H1 (cell line): Measurements from ENCODE around the gene TACC2. TPM values are rescaled to one million over a fixed set of nuclear protein-coding genes. Genes with fewer than 3 reads are reported as not detected.

Experiments
- CTCF ChIA-PET: fragments of 300-600 bp; sonication (Branson Sonifier 250); formaldehyde crosslinking; loops from one replicate; lab custom pipeline; 2021; ENCODE audit not compliant: partially characterized antibody; lab: Charles Lee
- POLR2A ChIA-PET: fragments of 300-600 bp; sonication (Branson Sonifier 250); formaldehyde crosslinking; loops from one replicate; lab custom pipeline; 2021; ENCODE audit warnings: inconsistent platforms; ENCODE audit not compliant: partially characterized antibody; lab: Charles Lee
- DNase-seq, 2 experiments: peaks; one replicate each; pipeline versions ENCODE4 v3.0.0 to v3.0.0-alpha.2; 2010 to 2022; ENCODE audit warnings: low spot score in 2 of 2, low read depth in 1 of 2, mixed read lengths in 1 of 2
- FAIRE-seq: peaks from 2 replicates; lab custom pipeline; 2011; peaks lifted over from hg19 to GRCh38; lab: Jason Lieb, UNC
- H2AFZ ChIP-seq: 2 replicates; pipeline ENCODE4 v1.8.1; 2012; ENCODE audit warnings: low read length, inconsistent platforms
- H2AK5ac ChIP-seq: 2 replicates; pipeline ENCODE4 v1.6.1; 2013; ENCODE audit warnings: low read depth, low read length
- H2BK120ac ChIP-seq: replicated peaks from 2 replicates; pipeline ENCODE3; 2013; ENCODE audit warnings: low read depth, low read length, inconsistent platforms
- H2BK12ac ChIP-seq: 2 replicates; pipeline ENCODE4 v1.6.1; 2013; ENCODE audit warnings: low read depth, low read length
- H2BK15ac ChIP-seq: 2 replicates; pipeline ENCODE4 v1.6.1; 2013; ENCODE audit warnings: low read length
- H2BK20ac ChIP-seq: 2 replicates; pipeline ENCODE4 v1.6.1; 2013; ENCODE audit warnings: low read length
- H2BK5ac ChIP-seq: 2 replicates; pipeline ENCODE4 v1.6.1; 2013; ENCODE audit warnings: low read depth, low read length
- H3K14ac ChIP-seq: 2 replicates; pipeline ENCODE4 v1.6.1; 2013; ENCODE audit warnings: inconsistent platforms; ENCODE audit not compliant: insufficient read length
- H3K18ac ChIP-seq: 2 replicates; pipeline ENCODE4 v1.6.1; 2013; ENCODE audit warnings: low read length; ENCODE audit errors: extremely low read depth
- H3K23ac ChIP-seq: 2 replicates; pipeline ENCODE4 v1.6.1; 2013; ENCODE audit warnings: inconsistent platforms; ENCODE audit not compliant: insufficient read length
- H3K23me2 ChIP-seq: 2 replicates; pipeline ENCODE4 v1.6.1; 2013; ENCODE audit warnings: low read depth, low read length
- H3K27ac ChIP-seq: 2 replicates; pipeline ENCODE4 v1.6.1; 2011; ENCODE audit warnings: low read depth, low read length, inconsistent platforms
- H3K27me3 ChIP-seq, 4 experiments: replicated peaks in 1 of 4; 1 replicate in 1 of 4; 2 replicates in 3 of 4; pipeline versions ENCODE4 v1.6.1 to v1.8.1; 2011 to 2013; ENCODE audit warnings: low read length in 3 of 4, mild to moderate bottlenecking in 3 of 4, inconsistent platforms in 2 of 4, mixed read lengths in 2 of 4, moderate library complexity in 1 of 4; ENCODE audit not compliant: control insufficient read depth in 3 of 4, insufficient read depth in 3 of 4; ENCODE audit errors: extremely low read depth in 1 of 4
- H3K36me3 ChIP-seq, 4 experiments: 2 replicates each; pipeline versions ENCODE4 v1.6.1 to v1.8.1; 2011 to 2013; ENCODE audit warnings: mild to moderate bottlenecking in 4 of 4, low read length in 3 of 4, moderate library complexity in 2 of 4, control low read depth in 1 of 4, inconsistent platforms in 1 of 4; ENCODE audit not compliant: insufficient read depth in 4 of 4, control insufficient read depth in 2 of 4
- H3K4ac ChIP-seq: replicated peaks from 2 replicates; pipeline ENCODE3; 2013; ENCODE audit warnings: low read length, low read depth, mixed read lengths, inconsistent platforms; ENCODE audit not compliant: insufficient read length
- H3K4me1 ChIP-seq, 4 experiments: replicated peaks in 1 of 4; 1 replicate in 1 of 4; 2 replicates in 3 of 4; pipeline versions ENCODE4 v1.6.1 to v1.8.1; 2011 to 2013; ENCODE audit warnings: low read length in 3 of 4, inconsistent platforms in 2 of 4, mixed read lengths in 1 of 4; ENCODE audit not compliant: insufficient read depth in 4 of 4, control insufficient read depth in 3 of 4
- H3K4me2 ChIP-seq, 2 experiments: 2 replicates each; pipeline versions ENCODE4 v1.6.1 to v1.8.1; 2011 to 2013; ENCODE audit warnings: low read depth in 2 of 2, low read length in 2 of 2, control low read depth in 1 of 2, inconsistent platforms in 1 of 2, mild to moderate bottlenecking in 1 of 2; ENCODE audit not compliant: insufficient read depth in 1 of 2
- H3K4me3 ChIP-seq, 4 experiments: fragments of 200-600, 300-600 bp in 1 of 4; sonication (generic), shearing (Covaris generic), sonication (Bioruptor Twin) in 1 of 4; 2 replicates each; pipeline versions ENCODE4 v1.5.1 to v1.8.1; 2011 to 2016; ENCODE audit warnings: low read length in 4 of 4, low read depth in 3 of 4, control low read depth in 2 of 4, inconsistent platforms in 2 of 4, mild to moderate bottlenecking in 2 of 4, mixed read lengths in 1 of 4, moderate library complexity in 1 of 4; ENCODE audit not compliant: insufficient read depth in 2 of 4; ENCODE audit errors: extremely low read depth in 1 of 4
- H3K56ac ChIP-seq: replicated peaks from 2 replicates; pipeline ENCODE3; 2013; ENCODE audit warnings: low read depth, mild to moderate bottlenecking, mixed read lengths, low read length, inconsistent platforms; ENCODE audit not compliant: insufficient read length
- H3K79me1 ChIP-seq: 2 replicates; pipeline ENCODE4 v1.6.1; 2013; ENCODE audit warnings: low read depth, low read length, control low read depth
- H3K79me2 ChIP-seq, 2 experiments: 2 replicates each; pipeline versions ENCODE4 v1.6.1 to v1.8.1; 2012 to 2013; ENCODE audit warnings: low read length in 2 of 2, mild to moderate bottlenecking in 2 of 2, inconsistent platforms in 1 of 2; ENCODE audit not compliant: insufficient read depth in 2 of 2, control insufficient read depth in 1 of 2
- H3K9ac ChIP-seq, 4 experiments: replicated peaks in 1 of 4; 1 replicate in 1 of 4; 2 replicates in 3 of 4; pipeline versions ENCODE4 v1.6.1 to v1.8.1; 2011 to 2013; ENCODE audit warnings: low read depth in 3 of 4, low read length in 3 of 4, control low read depth in 2 of 4, mild to moderate bottlenecking in 2 of 4, moderate library complexity in 2 of 4, inconsistent platforms in 1 of 4; ENCODE audit errors: extremely low read depth in 1 of 4
- H3K9me3 ChIP-seq, 2 experiments: 2 replicates each; pipeline versions ENCODE4 v1.6.1 to v1.8.1; 2012 to 2013; ENCODE audit warnings: mild to moderate bottlenecking in 2 of 2, moderate library complexity in 2 of 2, control low read depth in 1 of 2, inconsistent platforms in 1 of 2, low read depth in 1 of 2, low read length in 1 of 2, mixed read lengths in 1 of 2; ENCODE audit not compliant: insufficient read depth in 2 of 2
- H4K20me1 ChIP-seq, 2 experiments: replicated peaks in 1 of 2; 2 replicates each; pipeline versions ENCODE3 to v1.8.1; 2011 to 2013; ENCODE audit warnings: inconsistent platforms in 2 of 2, low read length in 2 of 2, mild to moderate bottlenecking in 1 of 2; ENCODE audit not compliant: insufficient read depth in 2 of 2, control insufficient read depth in 1 of 2
- H4K5ac ChIP-seq: 2 replicates; pipeline ENCODE4 v1.6.1; 2013; ENCODE audit warnings: low read length, low read depth, mixed read lengths, inconsistent platforms; ENCODE audit not compliant: insufficient read length
- H4K8ac ChIP-seq: 2 replicates; pipeline ENCODE4 v1.8.0; 2013; ENCODE audit warnings: mild to moderate bottlenecking, moderate library complexity, low read length, inconsistent platforms; ENCODE audit not compliant: insufficient read depth; ENCODE audit errors: extremely low read depth
- H4K91ac ChIP-seq: replicated peaks from 2 replicates; pipeline ENCODE3; 2013; ENCODE audit warnings: low read length, mixed read lengths, inconsistent platforms; ENCODE audit not compliant: insufficient read length
- ATF3 ChIP-seq: IDR thresholded peaks from 2 replicates; pipeline ENCODE4 v1.6.1; 2011; ENCODE audit warnings: low read depth, mild to moderate bottlenecking, low read length; ENCODE audit not compliant: insufficient read depth
- BCL11A ChIP-seq, 2 experiments: IDR thresholded peaks; one replicate each; pipeline ENCODE4 v1.6.1; 2011; ENCODE audit warnings: low read depth in 2 of 2, low read length in 2 of 2, mild to moderate bottlenecking in 2 of 2
- EGR1 ChIP-seq: IDR thresholded peaks from 2 replicates; pipeline ENCODE4 v1.6.1; 2011; ENCODE audit warnings: low read depth, low read length, borderline replicate concordance
- FOSL1 ChIP-seq: IDR thresholded peaks from 2 replicates; pipeline ENCODE4 v1.6.1; 2011; ENCODE audit warnings: mild to moderate bottlenecking, low read depth, low read length, moderate library complexity; ENCODE audit not compliant: insufficient read depth
- KDM1A ChIP-seq: fragments of 200-600, 300-600 bp; sonication (generic); IDR thresholded peaks from 2 replicates; pipeline ENCODE4 v1.7.1; 2016; ENCODE audit warnings: mild to moderate bottlenecking, low read length, borderline replicate concordance
- POLR2AphosphoS5 ChIP-seq: IDR thresholded peaks from 2 replicates; pipeline ENCODE4 v1.6.1; 2011; ENCODE audit warnings: low read depth, low read length
- TAF7 ChIP-seq: optimal IDR thresholded peaks from 2 replicates; pipeline ENCODE3; 2011; ENCODE audit warnings: low read depth, mild to moderate bottlenecking, inconsistent platforms, low read length, moderate library complexity, borderline replicate concordance
- TCF12 ChIP-seq: IDR thresholded peaks from 2 replicates; pipeline ENCODE4 v1.6.1; 2011; ENCODE audit warnings: low read depth, mild to moderate bottlenecking, low read length
- WGBS, 2 experiments: shearing (Covaris generic) in 1 of 2; methylation state at CpG; one replicate each; pipeline versions ENCODE4 v1.1.6 to v1.1.7; 2013 to 2015; ENCODE audit warnings: low lambda C conversion rate in 2 of 2, mixed read lengths in 2 of 2, inconsistent platforms in 1 of 2, low coverage in 1 of 2, missing lambda C conversion rate in 1 of 2; ENCODE audit not compliant: insufficient replicate concordance in 2 of 2, insufficient coverage in 1 of 2, insufficient read length in 1 of 2; ENCODE audit errors: extremely low coverage in 1 of 2, missing lambda C conversion rate in 1 of 2; 5-methylcytosine and 5-hydroxymethylcytosine counted together
- polyA plus RNA-seq, 7 experiments: library from polyadenylated mRNA; depleted of rRNA in 3 of 7; stranded (reverse) in 5 of 7; unstranded in 2 of 7; fragments of >200 nt in 5 of 7; fragments of 200-250 nt in 2 of 7; gene quantifications; 1 replicate in 5 of 7; 2 replicates in 1 of 7; 4 replicates in 1 of 7; pipeline versions ENCODE4 v1.2.1 to v1.2.3, GENCODE V29; 2011 to 2013; ENCODE audit warnings: missing spikeins in 2 of 7, mixed read lengths in 2 of 7
- total RNA-seq: library from RNA; stranded (reverse); fragmentation: NEBNext Ultra II Directional; extraction: Animal tissue kit (Norgen Biotek cat#: 25700); gene quantifications from 2 replicates; pipeline ENCODE4 v1.2.1, GENCODE V29; 2021
- TF ChIP-seq, protein P1 (sequence below), 3 experiments: IDR thresholded peaks; 1 replicate in 2 of 3; 2 replicates in 1 of 3; pipeline versions ENCODE4 v1.5.1 to v1.6.1; 2011; ENCODE audit warnings: low read length in 3 of 3, mild to moderate bottlenecking in 3 of 3, inconsistent platforms in 2 of 3, low read depth in 1 of 3, moderate library complexity in 1 of 3; ENCODE audit not compliant: insufficient read depth in 1 of 3; ENCODE audit errors: control extremely low read depth in 1 of 3

TACC2 gene
- total and polyA plus RNA-seq, 2 of the 8 experiments (the other 6 are each of a cell fraction or from before 2014, with no cell fraction given): 21.2 to 46.6 TPM

DNA sequence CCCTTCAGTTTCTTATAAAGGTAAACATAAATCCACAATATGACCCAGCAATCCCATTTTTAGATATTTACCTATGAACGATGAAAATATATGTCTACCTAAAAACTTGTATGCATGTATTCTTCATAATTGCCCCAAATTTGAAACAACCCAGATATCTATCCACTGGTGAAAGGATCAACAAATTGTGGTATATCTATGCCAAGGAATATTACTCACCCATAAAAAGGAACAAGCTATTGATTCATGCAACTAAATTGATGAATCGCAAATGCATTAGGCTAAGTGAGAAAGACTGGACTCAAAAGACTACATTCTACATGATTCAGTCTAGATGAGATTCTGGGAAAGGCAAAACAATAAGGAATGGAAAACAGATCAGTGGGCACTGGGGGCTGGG, 156.2 kb downstream of the TACC2 start:
- TF ChIP-seq FOSL1: no peak
- TF ChIP-seq ATF3: no peak
- TF ChIP-seq KDM1A: peak; percentile 86
- no peak for TF ChIP-seq BCL11A (IDR thresholded peaks at IDR 0.05; ENCODE audit: low read depth in 2 of 2, low read length in 2 of 2)
- TF ChIP-seq EGR1: no peak
- no peak for TF ChIP-seq POLR2AphosphoS5
- no peak for TF ChIP-seq TAF7
- TF ChIP-seq, protein P1, sequence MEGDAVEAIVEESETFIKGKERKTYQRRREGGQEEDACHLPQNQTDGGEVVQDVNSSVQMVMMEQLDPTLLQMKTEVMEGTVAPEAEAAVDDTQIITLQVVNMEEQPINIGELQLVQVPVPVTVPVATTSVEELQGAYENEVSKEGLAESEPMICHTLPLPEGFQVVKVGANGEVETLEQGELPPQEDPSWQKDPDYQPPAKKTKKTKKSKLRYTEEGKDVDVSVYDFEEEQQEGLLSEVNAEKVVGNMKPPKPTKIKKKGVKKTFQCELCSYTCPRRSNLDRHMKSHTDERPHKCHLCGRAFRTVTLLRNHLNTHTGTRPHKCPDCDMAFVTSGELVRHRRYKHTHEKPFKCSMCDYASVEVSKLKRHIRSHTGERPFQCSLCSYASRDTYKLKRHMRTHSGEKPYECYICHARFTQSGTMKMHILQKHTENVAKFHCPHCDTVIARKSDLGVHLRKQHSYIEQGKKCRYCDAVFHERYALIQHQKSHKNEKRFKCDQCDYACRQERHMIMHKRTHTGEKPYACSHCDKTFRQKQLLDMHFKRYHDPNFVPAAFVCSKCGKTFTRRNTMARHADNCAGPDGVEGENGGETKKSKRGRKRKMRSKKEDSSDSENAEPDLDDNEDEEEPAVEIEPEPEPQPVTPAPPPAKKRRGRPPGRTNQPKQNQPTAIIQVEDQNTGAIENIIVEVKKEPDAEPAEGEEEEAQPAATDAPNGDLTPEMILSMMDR (IDR thresholded peaks at IDR 0.05; ENCODE audit: control extremely low read depth in 1 of 3, insufficient read depth in 1 of 3, low read depth in 1 of 3, low read length in 3 of 3): no peak
- TF ChIP-seq TCF12: no peak
- H3K79me1 ChIP-seq: peaks cover 3% of the 10 kb centered on the region; the same call in 1 of the 2 replicates
- peaks cover 2 to 4% of the 10 kb centered on the region in 2 experiments for H4K20me1 ChIP-seq
- H3K18ac ChIP-seq: no peak overlapping the region
- peaks cover 4 to 8% of the 10 kb centered on the region in 2 experiments; a peak in 3 of 4 replicates for H3K9me3 ChIP-seq
- ChIA-PET CTCF (interaction anchor here (0.8 to 6.0 kb wide), 9 partner anchors 11 to 75 kb away, joined by 3 to 65 read pairs (median 4); no protein-coding TSS in a partner anchor), POLR2A (no interaction called here)
- H4K8ac ChIP-seq: no peak overlapping the region
- H3K23ac ChIP-seq: no peak overlapping the region
- H3K4me3 ChIP-seq: no peak overlapping the region
- no peaks in the 10 kb centered on the region for H3K23me2 ChIP-seq
- H4K91ac ChIP-seq: no peak overlapping the region
- FAIRE-seq (no peak), DNase-seq (no peak)
- H2BK120ac ChIP-seq: no peak overlapping the region
- H2BK20ac ChIP-seq: no peak overlapping the region
- H2BK12ac ChIP-seq: no peak overlapping the region
- H2BK5ac ChIP-seq: no peak overlapping the region
- peaks cover 2 to 11% (median 4%) of the 10 kb centered on the region in 4 experiments; a peak in 5 of 8 replicates for H3K36me3 ChIP-seq
- no peak overlapping the region for H3K4me2 ChIP-seq
- no peak overlapping the region for H2AFZ ChIP-seq
- H3K9ac ChIP-seq: no peak overlapping the region
- peaks cover 0 to 18% (median 4%) of the 10 kb centered on the region in 4 experiments; a peak in 5 of 7 replicates for H3K4me1 ChIP-seq
- H2AK5ac ChIP-seq: no peak overlapping the region
- H2BK15ac ChIP-seq: no peak overlapping the region
- H3K79me2 ChIP-seq: peaks cover 0 to 4% of the 10 kb centered on the region in 2 experiments; a peak in 1 of 4 replicates
- no peaks in the 10 kb centered on the region for H3K27me3 ChIP-seq
- H3K27ac ChIP-seq: no peak overlapping the region
- no peak overlapping the region for H3K56ac ChIP-seq
- H3K14ac ChIP-seq: no peak overlapping the region
- 93% methylated on average over 2 of the region's 2 CpGs; no CpG with 5 or more reads in 1 of the 2 experiments for WGBS, 2 experiments
- H3K4ac ChIP-seq: no peak overlapping the region
- H4K5ac ChIP-seq: no peak overlapping the region
